IPS-11a (cell line): ENCODE data around the gene APMAP.
"Not testable (repeated sequence)": the region's sequence is repeated elsewhere in the genome, so short reads cannot be mapped to it uniquely, and the experiment has no call there.

ENCODE experiments used
- H3K4me3 ChIP-seq: one replicate; pipeline ENCODE4 v1.5.1; 2013; ENCODE audit warnings: low read depth, low read length, control low read depth

The APMAP gene

DNA sequence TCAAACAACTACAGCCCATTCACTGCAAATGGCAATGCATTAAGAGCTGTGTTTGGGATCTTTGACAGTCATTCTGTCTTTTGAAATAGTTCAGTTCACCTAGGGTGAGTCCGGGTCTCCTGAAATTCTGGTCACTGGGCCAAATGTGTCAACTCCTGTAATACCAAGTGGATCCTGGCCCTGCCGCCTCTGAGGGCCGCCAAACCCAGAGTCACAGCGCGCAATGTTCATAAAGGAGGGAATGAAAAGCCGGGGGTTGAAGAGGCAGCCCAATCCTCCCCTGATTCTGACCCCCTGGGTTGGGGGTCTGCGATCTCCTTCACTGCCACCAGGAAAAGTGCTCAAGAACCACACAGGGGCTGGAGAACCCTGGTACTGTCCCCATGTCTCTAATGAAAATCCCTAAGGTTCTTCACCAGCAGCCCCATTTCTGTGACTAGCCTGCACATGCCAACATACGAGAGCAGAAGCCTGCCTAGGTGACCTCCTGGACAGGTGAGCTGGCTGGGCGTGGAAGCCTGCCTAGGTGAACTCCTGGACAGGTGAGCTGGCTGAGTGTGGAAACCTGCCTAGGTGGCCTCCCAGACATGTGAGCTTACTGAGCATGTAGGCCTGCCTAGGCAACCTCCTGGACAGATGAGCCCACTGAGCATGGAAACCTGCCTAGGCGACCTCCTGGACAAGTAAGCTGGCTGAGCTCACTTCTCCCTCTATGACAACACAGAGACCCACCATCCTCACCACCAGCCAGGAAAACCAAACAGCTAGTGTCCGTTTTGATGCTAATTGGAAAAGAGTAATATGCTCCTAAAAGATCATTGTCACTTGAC is 16.1 kb upstream of the APMAP start:
- no peak overlapping the region for H3K4me3 ChIP-seq

DNA sequence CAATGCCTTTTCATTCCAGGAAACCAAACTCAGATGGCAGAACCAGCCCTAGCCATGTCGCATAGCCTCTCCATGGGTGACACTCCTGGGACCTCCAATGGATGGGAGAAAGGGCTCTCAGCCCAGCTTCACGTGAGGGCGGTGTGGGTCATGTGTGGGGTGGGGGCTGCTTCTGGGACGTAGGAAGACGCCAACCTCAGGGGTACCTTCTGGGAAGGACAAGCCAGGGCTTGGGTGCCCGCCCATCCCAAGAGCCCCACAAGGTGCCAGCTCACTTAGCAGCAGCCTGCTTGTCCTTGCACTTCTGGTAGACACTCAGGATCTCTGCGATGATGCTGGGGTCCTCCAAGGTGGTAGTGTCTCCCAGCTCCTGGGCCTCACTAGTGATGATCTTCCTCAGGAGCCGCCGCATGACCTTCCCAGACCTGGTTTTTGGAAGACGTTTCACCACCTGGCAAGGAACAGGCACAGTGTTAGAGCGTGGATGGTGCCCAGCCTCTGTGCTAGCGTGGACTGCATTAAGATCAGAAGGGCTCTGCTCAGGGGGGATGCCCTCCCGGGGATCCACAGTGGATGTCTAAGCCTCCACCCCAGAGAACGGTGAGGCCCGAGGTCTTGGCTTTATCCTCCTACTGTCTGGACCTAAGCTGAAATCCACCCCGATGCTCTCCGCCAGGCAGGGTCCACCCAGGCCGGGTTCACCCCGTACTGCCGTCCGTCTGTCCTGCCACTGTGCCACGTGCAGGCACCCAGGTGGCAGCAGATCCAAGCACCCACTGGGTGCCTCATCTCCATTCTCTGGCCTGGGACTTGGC is 15.1 kb upstream of the APMAP start:
- H3K4me3 ChIP-seq: no peak overlapping the region

DNA sequence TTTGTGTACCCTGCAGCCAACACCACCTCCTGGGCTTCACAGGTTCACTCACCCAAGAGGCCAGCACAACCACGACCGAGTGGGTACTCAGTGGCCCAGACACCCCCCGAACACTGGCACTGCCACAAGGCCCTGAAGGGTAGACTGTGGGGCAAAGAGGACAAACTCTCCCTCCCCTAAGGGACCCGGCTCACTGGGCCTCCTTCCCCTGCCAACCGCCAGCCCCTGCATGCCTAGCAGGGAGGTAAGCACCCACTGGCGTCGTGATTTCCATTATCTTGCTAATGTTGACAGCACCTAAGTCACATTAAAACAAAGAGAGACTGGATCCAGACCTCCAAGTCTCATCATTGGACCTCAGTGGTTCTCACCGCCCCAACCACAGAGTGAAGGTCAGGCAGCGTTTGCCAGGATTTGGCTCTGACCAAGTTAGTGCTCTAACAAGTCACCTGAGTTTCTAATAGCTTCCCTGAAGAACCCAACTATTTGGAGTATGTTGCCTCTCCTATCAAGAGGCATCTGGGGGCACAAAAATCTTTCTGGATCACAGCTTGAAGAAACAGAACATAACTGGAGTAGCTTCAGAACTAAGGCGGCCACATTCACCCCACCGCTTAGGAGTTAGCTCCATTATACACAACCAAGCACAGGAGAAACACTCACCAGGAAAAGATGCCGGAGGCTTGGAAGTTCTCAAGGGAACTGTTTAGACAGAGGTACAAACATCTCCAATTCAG is 14.0 kb upstream of the APMAP start:
- no peak overlapping the region for H3K4me3 ChIP-seq

DNA sequence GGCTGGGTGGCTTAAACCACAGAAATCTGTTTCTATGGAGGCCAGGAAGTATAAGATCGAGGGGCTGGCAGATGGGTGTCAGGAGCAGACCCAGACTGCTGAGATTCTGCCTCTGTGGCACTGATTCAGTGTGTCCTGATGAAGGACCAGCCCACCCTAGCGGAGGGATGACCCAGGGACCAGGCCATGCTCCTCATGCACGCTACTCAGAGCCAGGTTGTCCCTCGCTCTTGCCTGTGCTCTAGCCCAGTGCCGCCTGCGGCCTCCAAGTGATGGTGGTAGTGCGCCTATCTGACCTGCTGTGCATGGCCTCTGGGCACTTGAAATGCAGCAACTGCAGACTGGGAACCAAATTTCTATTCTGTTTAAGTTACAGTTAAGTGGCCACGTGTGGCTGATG is 13.1 kb upstream of the APMAP start:
- H3K4me3 ChIP-seq: no peak overlapping the region

DNA sequence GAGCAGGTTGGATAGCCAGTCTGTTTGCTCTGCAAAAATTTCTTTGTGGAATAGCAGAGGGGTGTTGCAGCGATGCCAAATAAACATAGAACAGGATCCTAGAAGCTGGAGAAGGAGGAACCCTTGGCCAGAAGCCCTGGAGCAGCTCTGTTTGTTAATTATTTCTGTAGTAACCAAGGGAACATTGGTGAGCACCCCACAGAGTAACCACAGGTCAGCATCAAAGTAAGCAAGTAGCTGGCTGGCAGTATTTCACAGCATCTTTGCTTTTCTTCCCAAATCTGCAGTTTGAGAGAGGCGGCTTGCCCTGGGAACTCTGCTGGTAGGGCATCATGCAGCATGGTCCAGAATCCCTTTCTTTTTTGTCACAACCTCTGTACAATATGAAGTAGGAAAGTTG is 12.7 kb upstream of the APMAP start:
- no peak overlapping the region for H3K4me3 ChIP-seq

DNA sequence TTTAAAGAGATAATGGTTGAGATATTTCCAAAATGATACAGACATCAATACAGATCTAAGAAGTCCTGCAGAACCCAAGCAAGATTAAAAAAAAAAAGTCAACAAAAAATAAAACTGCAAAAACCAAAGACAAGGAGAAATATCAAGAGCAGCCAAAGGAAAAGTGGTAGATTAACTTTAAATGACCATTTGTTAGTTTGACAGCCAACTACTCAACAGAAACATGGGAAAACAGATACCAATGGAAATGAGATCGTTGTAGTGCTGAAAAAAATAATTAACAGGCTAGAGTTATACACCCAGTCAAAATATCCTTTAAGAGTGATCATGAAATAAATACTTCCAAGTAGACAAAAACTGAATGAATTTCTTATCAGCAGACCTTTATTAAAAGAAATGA is 10.5 kb upstream of the APMAP start:
- H3K4me3 ChIP-seq: no peak overlapping the region

DNA sequence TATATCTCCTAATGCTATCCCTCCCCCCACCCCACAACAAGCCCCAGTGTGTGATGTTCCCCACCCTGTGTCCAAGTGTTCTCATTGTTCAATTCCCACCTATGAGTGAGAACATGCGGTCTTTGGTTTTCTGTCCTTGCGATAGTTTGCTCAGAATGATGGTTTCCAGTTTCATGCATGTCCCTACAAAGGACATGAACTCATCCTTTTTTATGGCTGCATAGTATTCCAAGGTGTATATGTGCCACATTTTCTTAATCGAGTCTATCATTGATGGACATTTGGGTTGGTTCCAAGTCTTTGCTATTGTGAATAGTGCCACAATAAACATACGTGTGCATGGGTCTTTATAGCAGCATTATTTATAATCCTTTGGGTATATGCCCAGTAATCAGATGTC is 8.8 kb upstream of the APMAP start:
- not testable (repeated sequence) for H3K4me3 ChIP-seq

DNA sequence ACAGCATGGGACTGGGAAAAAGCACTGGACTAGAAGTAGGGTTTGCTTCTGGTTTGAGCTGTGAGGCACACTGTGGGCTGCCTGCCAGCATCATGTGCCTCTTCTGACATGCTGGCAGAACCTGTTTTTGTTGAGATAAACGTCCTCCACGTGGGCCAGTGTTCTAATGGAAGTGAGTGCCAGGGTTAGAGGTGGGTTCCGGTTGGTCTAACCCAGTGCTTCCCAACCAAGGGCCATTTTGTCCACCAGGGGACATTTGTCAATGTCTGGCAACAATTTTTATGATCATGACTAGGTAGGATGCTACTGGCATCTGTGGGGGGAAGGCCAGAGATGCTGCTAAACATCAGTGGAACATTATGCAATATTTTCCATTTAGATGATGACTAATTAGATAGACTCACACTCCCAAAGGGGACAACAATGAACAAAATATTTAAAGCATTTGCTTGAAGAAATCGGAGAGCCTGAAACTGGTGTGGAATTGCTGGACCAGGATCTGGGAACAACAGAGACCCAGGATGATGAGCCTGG is 7.8 kb upstream of the APMAP start:
- no peak overlapping the region for H3K4me3 ChIP-seq

DNA sequence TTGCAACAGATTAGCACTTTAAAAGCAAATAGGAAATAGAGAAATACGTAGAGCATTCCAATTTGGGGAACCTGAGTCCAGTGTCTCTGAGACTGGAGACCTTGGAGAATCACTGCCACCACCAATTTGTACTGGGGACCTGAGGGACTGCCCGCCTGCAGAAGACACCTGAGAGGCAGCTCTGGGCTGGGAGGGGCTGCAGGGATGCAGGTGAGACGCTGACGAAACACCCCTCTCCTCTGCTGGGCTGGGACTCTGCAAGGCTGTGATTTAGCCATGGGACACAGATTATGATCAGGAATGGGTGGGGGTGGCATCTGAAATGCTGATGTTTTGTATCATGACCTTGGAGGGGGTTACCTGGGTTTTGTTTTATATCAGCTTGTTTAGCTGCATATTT is 7.0 kb upstream of the APMAP start:
- H3K4me3 ChIP-seq: no peak overlapping the region

DNA sequence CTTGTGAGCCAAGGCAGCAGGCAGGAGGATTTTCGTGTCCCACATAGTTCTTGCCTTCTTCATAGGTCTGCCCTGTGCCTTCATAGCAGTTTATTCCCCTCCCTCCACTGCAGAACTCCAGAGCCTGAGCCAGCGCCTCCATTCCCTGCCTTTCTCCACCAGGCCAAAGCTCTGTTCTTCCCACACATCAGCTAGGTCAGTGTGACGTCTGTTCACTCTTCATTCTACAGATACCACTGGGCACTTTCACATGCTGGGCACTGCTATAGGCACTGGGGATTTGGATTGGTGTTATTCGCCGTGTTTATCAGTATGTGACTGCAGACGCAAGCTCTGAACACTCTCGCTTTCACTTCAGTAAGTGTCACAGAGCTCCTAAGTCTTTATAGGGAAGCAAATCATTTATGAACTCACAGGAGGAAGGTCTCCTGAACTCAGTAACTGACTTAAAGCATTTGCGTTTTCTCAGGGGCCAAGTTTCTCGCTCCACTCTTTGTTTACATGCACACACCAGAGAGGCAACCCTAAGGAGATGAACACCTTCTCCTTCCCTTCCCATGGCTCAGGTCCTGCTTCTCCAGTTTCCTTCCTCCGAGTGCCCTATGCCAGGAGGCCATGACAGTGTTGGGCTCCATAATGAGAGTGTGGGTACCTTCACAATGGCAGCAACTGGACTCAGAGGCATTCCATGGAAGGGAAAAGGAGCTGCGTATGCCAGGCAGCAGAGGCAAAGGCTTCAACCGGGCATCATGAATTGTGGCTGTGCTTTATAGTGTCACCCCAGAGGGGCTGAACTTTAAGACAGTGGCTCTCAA is 6.3 kb upstream of the APMAP start:
- no peak overlapping the region for H3K4me3 ChIP-seq

DNA sequence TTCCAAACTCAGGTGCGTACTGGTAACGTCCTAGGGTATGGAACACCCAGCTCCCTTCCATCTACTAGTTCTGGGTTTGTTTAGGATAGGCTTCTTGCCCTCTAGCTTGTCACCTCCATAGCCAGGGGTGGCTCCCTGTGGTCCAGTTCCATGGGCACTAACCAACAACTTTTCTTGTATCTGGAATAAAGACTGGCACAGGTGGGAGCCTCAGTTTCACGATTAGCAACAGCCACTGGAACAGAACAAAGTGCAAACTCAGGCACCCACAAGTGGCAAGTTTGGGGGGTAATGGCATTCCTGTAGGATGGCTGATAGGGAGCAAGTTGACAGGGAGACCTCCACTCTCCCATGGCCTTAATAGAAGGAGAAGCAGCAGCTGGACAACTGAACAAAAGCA is 5.6 kb upstream of the APMAP start:
- no peak overlapping the region for H3K4me3 ChIP-seq

DNA sequence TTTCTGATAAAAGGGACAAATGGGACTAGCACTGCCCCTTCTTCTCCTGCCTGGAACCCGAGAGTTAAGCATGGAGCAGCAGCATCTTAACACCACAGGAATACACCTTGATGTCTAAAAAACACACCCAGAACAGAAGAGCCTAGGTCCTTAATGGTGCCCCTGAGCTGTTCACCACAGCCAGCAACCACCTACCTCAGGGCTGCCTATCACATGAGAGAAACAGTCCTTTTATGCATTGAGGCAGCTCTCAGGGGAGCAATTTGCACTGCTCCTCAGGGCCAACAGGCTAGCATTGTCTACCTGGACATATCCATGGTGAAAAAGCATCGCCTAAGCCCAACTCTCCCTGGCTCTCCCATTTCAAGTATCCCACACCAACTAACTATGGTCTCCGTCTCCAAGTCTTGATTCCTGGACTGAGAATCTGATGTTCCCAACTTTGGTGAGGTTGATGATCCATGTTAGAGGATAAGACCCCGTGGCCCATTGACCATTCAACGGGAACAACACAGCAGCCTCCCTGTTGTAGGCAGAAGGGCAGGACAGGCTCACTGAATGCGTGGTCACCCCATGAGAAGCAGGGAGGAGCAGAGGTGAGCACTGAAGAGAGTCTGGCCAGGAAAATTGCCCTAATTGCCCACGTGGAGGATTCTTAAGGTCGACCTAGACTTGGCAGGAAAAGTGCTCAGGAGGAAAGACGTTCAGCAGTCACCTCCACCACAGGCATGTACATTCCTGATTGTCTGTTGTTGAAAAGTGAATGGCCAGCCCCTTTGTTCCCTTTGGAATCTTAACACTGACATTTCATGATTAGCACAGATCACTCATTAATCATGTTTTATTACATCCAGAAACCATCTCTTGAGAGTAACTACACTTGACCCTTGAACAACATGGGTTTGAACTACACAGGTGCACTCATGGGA is 4.2 kb upstream of the APMAP start:
- no peak overlapping the region for H3K4me3 ChIP-seq

DNA sequence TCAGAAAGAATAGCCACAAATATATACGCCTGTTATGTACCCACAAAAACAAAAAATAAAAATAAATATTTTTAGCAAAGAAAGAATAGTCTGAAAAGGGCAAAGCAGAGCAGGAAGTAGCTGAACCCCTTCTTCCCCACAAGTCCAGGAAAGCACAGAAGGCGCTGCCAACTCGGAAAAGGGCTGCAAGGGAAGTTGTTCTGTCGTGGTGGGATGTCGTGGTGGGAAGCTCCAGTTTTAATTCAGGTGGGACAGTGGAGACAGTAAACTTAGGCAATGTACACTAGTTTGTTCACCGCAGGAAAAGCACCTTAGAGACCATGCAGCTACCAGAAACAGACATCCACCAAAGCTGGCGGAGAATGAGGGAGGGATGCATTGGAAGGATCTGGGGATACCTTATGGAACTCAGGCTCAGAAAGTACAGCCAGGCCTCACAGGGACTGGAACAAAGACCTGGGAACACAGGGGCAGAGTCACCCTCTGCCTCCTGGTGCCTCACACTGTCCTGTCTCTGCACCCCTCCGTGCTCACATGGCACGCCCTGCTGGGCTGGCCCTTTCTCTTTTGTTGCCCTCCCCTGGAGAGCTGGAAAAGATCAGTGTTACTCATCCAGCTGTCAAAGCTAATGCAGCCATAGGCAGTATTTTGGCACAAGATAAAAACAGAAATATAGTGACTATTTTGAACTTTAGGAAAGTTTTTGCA is 3.3 kb upstream of the APMAP start:
- H3K4me3 ChIP-seq: no peak overlapping the region

DNA sequence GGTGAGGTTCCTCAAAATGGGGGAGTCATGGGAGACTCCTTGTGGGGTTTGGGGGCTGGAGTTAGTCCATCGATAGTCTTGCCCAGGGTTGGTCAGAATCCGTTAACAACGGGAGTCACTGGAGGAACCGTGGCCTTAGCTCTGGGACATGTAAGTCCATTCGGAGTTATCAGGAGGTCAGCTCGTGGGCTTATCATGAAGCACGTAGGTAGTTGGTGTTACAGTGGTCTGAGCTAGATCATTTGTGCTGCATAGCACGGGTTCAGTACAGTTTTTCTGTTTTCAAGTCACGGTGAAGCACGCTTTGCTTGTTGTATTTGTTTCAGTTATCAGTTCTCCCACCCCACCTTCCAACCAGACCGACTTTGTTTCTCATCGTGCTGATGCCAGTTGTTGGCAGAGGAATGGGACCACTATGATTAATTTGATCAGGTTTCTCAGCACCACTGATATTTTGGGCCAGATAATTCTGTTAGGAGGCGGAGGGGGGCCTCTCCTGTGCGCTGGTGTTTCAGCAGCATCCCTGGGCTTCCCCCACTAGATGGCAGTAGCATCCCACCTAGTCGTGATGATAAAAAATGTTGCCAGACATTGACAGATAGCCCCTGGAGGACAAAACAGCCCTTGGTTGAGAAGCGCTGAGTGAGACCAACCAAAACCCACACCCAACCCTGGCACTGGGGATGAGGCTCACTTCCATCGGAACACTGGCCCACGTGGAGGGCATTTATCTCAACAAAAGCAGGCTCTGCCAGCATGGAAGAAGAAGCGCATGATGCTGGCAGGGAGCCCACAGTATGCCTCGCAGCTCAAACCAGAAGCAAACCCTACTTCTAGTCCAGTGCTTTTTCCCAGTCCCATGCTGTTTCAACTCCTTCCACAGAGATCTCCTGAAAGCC is 2.2 kb upstream of the APMAP start:
- H3K4me3 ChIP-seq: no peak overlapping the region

DNA sequence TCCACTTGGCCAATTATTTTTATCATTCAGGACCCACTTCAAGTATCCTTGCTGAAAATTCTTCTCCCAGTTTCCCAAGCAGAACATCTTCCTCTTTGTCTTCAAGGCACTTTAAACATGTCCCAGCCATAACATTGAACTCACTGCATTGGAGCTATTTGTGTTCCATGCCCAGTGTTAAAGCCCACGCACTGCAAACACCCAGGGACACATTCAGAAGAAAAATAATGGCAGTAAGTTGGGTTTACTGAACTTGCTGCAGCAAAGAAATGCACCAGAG is 1.6 kb upstream of the APMAP start:
- no peak overlapping the region for H3K4me3 ChIP-seq

DNA sequence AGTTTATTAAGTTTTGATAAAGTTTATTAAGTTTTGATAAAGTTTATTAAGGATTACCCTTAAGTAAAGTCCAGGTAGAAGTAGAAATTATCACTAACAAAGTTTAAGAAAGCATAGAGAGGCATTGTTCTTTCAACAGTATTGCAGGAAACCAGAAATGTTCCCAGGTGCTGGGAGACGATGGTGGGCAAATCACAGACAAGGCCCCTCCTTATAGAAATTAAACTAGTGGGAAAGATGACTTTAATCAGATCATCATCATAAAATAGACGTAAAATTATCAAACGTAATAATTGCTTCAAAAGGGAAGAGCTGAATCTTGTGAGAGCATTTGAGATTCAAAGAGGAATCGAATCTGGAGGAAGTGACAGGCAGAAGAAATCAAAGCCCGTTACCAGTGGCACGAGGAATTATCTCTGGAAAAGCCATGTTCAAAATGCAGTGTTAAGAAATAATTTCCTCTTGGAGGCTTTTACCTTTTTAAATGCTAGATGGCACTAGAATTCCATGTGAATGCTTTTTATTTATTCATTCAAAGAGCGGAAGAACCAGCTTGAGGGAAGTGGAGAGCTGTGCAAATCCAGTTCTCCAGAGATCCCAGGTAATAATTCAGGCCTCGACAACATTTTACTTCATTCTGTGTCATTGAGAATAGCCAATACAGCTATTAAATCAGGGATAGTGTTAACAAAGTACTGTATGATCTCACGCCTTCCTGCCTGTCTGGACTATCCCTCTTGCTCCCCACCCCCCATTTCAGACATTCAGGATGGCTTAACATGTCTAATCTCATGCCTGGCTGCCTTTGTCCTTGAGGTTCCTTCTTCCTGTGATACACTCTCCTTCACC is 1.0 kb upstream of the APMAP start:
- H3K4me3 ChIP-seq: no peak overlapping the region

DNA sequence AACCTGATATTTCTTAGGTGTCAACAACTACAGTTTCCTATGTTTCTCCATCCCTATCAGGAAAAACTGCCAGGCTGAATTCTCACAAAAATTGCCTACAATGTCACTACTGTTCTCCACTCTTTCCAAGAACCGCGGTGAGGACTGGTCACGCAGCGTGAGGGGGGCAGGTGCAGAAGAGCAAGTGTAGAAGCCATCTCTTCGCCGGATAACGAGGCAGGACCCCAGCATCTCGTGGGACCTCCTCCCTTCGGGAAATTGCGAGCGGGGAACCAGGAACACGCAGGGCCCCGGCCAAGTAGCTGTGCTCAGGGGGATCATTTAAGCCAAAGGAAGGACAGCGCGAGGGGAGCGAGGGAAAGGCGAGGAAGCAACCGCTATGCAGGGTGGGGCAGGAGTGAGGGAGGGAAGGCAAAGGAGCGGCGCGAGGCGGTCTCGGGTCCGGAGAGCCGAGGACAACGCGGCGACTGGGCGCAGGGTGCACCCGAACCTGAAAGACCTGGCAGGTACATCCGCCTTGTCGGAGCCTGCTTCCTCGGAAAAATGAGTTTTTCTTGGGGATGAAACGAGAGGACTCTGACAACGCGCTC is 559 bp downstream of the APMAP start:
- H3K4me3 ChIP-seq: peak overlapping the region; percentile 95
